DND-41 (cell line): Measurements from ENCODE around the gene LMOD3.
A peak's percentile ranks its signal among the peaks of the same experiment; 100 is the strongest.

ENCODE experiments used
- ATAC-seq: fragments of 200-7000 bp; cut with Tn5 transposase; 3 replicates; pipeline ENCODE4 v1.9.1; 2021; ENCODE audit warnings: low read depth; ENCODE audit not compliant: insufficient read depth
- DNase-seq: peaks from one replicate; pipeline ENCODE4 v3.0.0-alpha.2; 2020
- H2AFZ ChIP-seq: 2 replicates; pipeline ENCODE4 v1.6.0; 2012; ENCODE audit warnings: low read depth, low read length
- H3K27ac ChIP-seq: 2 replicates; pipeline ENCODE4 v1.5.1; 2012; ENCODE audit warnings: low read length, inconsistent platforms
- H3K27me3 ChIP-seq: fragments of 200-600 bp; sonication (generic); 2 replicates; pipeline ENCODE4 v1.6.0; 2012; ENCODE audit warnings: low read length, mild to moderate bottlenecking, inconsistent platforms; ENCODE audit not compliant: insufficient read depth, poor library complexity
- H3K36me3 ChIP-seq: 2 replicates; pipeline ENCODE4 v1.5.1; 2012; ENCODE audit warnings: low read length, inconsistent platforms; ENCODE audit not compliant: insufficient read depth
- H3K4me1 ChIP-seq: 2 replicates; pipeline ENCODE4 v1.5.1; 2012; ENCODE audit warnings: mild to moderate bottlenecking, low read length; ENCODE audit not compliant: insufficient read depth
- H3K4me2 ChIP-seq: 2 replicates; pipeline ENCODE4 v1.6.0; 2012; ENCODE audit warnings: mild to moderate bottlenecking, moderate library complexity, low read length, inconsistent platforms; ENCODE audit not compliant: insufficient read depth
- H3K4me3 ChIP-seq, 2 experiments: fragments of 200-600 bp in 1 of 2; shearing (Covaris generic) in 1 of 2; 2 replicates each; pipeline ENCODE4 v1.5.1; 2012 to 2016; ENCODE audit warnings: inconsistent platforms in 2 of 2, low read length in 2 of 2, mild to moderate bottlenecking in 2 of 2, low read depth in 1 of 2, moderate library complexity in 1 of 2
- H3K79me2 ChIP-seq: 2 replicates; pipeline ENCODE4 v1.6.0; 2012; ENCODE audit warnings: low read length, inconsistent platforms; ENCODE audit not compliant: insufficient read depth
- H3K9ac ChIP-seq: 2 replicates; pipeline ENCODE4 v1.6.0; 2012; ENCODE audit warnings: low read depth, mild to moderate bottlenecking, inconsistent platforms, low read length, moderate library complexity
- H3K9me3 ChIP-seq: 2 replicates; pipeline ENCODE4 v1.5.1; 2012; ENCODE audit warnings: low read length, moderate library complexity, mild to moderate bottlenecking, inconsistent platforms; ENCODE audit not compliant: insufficient read depth, severe bottlenecking
- H4K20me1 ChIP-seq: 2 replicates; pipeline ENCODE4 v1.6.0; 2012; ENCODE audit warnings: low read length; ENCODE audit not compliant: insufficient read depth
- CTCF ChIP-seq: IDR thresholded peaks from 2 replicates; pipeline ENCODE4 v1.5.1; 2012; ENCODE audit warnings: borderline replicate concordance, low read length, moderate library complexity, mild to moderate bottlenecking; ENCODE audit not compliant: poor library complexity, severe bottlenecking; ENCODE audit errors: extremely low read depth
- EZH2 ChIP-seq: IDR thresholded peaks from 3 replicates; pipeline ENCODE4 v1.6.1; 2012; ENCODE audit warnings: borderline replicate concordance, low read depth, mild to moderate bottlenecking, moderate library complexity, low read length, inconsistent platforms; ENCODE audit not compliant: severe bottlenecking

The LMOD3 gene

GRCh38 chr3:69085833-69086722, 36.3 kb downstream of the LMOD3 start:
- Histone ChIP-seq H3K4me3 (peak overlapping the region; percentile 94 to 95), H3K9me3 (no peaks in the 10 kb centered on the region), H3K36me3 (peaks cover 18% of the 10 kb centered on the region), H3K4me2 (peak overlapping the region; percentile 91), H3K27me3 (no peaks in the 10 kb centered on the region), H3K4me1 (peaks cover 82% of the 10 kb centered on the region), H2AFZ (peak overlapping the region; percentile 93), H3K9ac (peak overlapping the region; percentile 86), H3K79me2 (peaks cover 69% of the 10 kb centered on the region), H4K20me1 (no peaks in the 10 kb centered on the region), H3K27ac (peak overlapping the region; percentile 90)
- peak; percentile 37 for ATAC-seq
- TF ChIP-seq EZH2 (no peak), CTCF (no peak)
- peak; percentile 78 for DNase-seq

- no peak for TF ChIP-seq CTCF
- no peak for TF ChIP-seq EZH2
- Histone ChIP-seq H3K36me3 (peaks cover 14% of the 10 kb centered on the region), H3K4me2 (peak overlapping the region; percentile 91), H2AFZ (peak overlapping the region; percentile 93), H3K4me3 (peak overlapping the region; percentile 94 to 95), H3K9me3 (no peaks in the 10 kb centered on the region), H3K9ac (peak overlapping the region; percentile 86), H3K27me3 (no peaks in the 10 kb centered on the region), H4K20me1 (no peaks in the 10 kb centered on the region), H3K79me2 (peaks cover 66% of the 10 kb centered on the region), H3K27ac (peak overlapping the region; percentile 90), H3K4me1 (peaks cover 82% of the 10 kb centered on the region)
- ATAC-seq: peak; percentile 17
- DNase-seq: peak; percentile 35
These were observed 37.1 kb downstream of the LMOD3 start for GRCh38 chr3:69085168-69085832.

GRCh38 chr3:69084326-69085167, 37.8 kb downstream of the LMOD3 start, which contains the start of gene ARL6IP5:
Gene ARL6IP5 (plus strand): TSS chr3:69084937. CDS start chr3:69085048, 111 bp downstream.
- H3K79me2 ChIP-seq: peaks cover 64% of the 10 kb centered on the region
- peak within 1 kb of the TSS; percentile 86 for H3K9ac ChIP-seq
- H2AFZ ChIP-seq: peak within 1 kb of the TSS; percentile 93
- H3K4me2 ChIP-seq: peak within 1 kb of the TSS; percentile 91
- peaks cover 9% of the 10 kb centered on the region for H3K36me3 ChIP-seq
- H3K9me3 ChIP-seq: no peaks in the 10 kb centered on the region
- DNase-seq (peak; percentile 94), ATAC-seq (peak; percentile 77)
- peak within 1 kb of the TSS; percentile 94 to 95 for H3K4me3 ChIP-seq
- H3K27ac ChIP-seq: peak within 1 kb of the TSS; percentile 90
- H4K20me1 ChIP-seq: no peaks in the 10 kb centered on the region
- TF ChIP-seq EZH2 (no peak), CTCF (no peak)
- H3K4me1 ChIP-seq: peaks cover 75% of the 10 kb centered on the region
- no peaks in the 10 kb centered on the region for H3K27me3 ChIP-seq
